Esophagus muscularis mucosa (tissue), 4 donors: ENCODE results near the gene LMF1. TPM values are rescaled to one million over a fixed set of nuclear protein-coding genes. Genes with fewer than 3 reads are reported as not detected.

Experiments
- DNase-seq: peaks from one replicate; pipeline ENCODE4 v3.0.0-alpha.2; 2017; ENCODE audit errors: extremely low spot score
- H3K27ac ChIP-seq, 4 donors: fragments of 200-600 bp; sonication (generic); replicated peaks in 1 of 4; 1 replicate in 3 of 4; 2 replicates in 1 of 4; pipeline ENCODE4 v1.5.1; 2016 to 2019; ENCODE audit warnings: mild to moderate bottlenecking in 1 of 4
- H3K27me3 ChIP-seq, 4 donors: fragments of 200-600 bp; sonication (generic); one replicate each; pipeline versions ENCODE4 v1.5.1 to v1.6.0; 2016 to 2019
- H3K36me3 ChIP-seq, 4 donors: fragments of 200-600 bp; sonication (generic); one replicate each; pipeline ENCODE4 v1.5.1; 2016 to 2019
- H3K4me1 ChIP-seq, 4 donors: fragments of 200-600 bp; sonication (generic); one replicate each; pipeline ENCODE4 v1.5.1; 2016 to 2019
- H3K4me3 ChIP-seq, 4 donors: fragments of 200-600 bp; sonication (generic); 1 replicate in 2 of 4; 2 replicates in 2 of 4; pipeline ENCODE4 v1.5.1; 2016 to 2019; ENCODE audit warnings: mild to moderate bottlenecking in 4 of 4, moderate library complexity in 1 of 4
- H3K9me3 ChIP-seq, 4 donors: fragments of 200-600 bp; sonication (generic); 1 replicate in 3 of 4; 2 replicates in 1 of 4; pipeline ENCODE4 v1.5.1; 2016 to 2019
- EP300 ChIP-seq: sonication (generic); formaldehyde crosslinking; IDR thresholded peaks from one replicate; pipeline ENCODE4 v1.6.1; 2017; ENCODE audit warnings: antibody characterized with exemption
- POLR2A ChIP-seq: fragments of 450-650 bp; IDR thresholded peaks from one replicate; pipeline ENCODE4 v1.6.1; 2017; ENCODE audit warnings: antibody characterized with exemption, moderate library complexity, mild to moderate bottlenecking, low read depth
- POLR2AphosphoS5 ChIP-seq, 2 donors: sonication (generic); formaldehyde crosslinking; IDR thresholded peaks; one replicate each; pipeline ENCODE4 v1.6.1; 2017; ENCODE audit warnings: antibody characterized with exemption in 2 of 2
- WGBS: methylation state at CpG from one replicate; pipeline ENCODE4 v1.1.5; 2018; 5-methylcytosine and 5-hydroxymethylcytosine counted together
- intact Hi-C: fragments of 100-400 bp; cut with DNase I; formaldehyde crosslinking; loops from one replicate; pipeline ENCODE4 v1.15.1; 2023
- total RNA-seq, 4 donors: library from RNA; depleted of rRNA; stranded (reverse); fragments of >200 nt; gene quantifications; one replicate each; pipeline versions ENCODE4 v1.1.0 to v1.2.1, GENCODE V29; 2016
- TF ChIP-seq, protein P1 (sequence below), 3 experiments: fragments of 200-600 bp in 2 of 3; fragments of 450-650 bp in 1 of 3; sonication (generic) in 2 of 3; IDR thresholded peaks; one replicate each; pipeline ENCODE4 v1.5.1; 2017 to 2019; ENCODE audit warnings: antibody characterized with exemption in 3 of 3, mild to moderate bottlenecking in 2 of 3, moderate library complexity in 1 of 3

The LMF1 gene
- total RNA-seq, 4 donors from 2014 or later: 14.5 to 32.0 (median 23.8) TPM

DNA sequence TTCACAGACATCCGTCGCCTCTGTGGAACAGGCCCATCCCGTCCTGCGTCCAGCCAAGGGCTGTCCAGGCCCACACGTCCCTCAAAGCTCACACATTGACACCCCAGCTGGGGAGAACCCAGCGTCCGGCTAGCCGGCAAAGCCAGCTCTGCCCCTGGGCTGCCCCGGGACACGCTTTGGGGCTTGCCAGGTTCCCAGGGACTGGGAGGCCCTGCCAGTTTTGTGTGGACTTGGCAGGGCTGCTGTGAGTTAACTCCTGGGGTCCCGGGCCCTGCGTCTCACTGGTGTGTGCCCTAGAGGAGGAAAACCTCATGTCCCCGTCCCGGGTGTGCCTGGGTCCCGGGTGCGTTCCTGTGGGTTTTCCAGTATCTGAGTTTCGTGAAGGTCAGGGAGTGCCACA lies 17.1 kb upstream of the LMF1 start:
- H3K27me3 ChIP-seq: peaks cover 0 to 100% (median 6%) of the 10 kb centered on the region in 4 donors
- peak overlapping the region in 1 of 4 donors; percentile 30 for H3K27ac ChIP-seq
- H3K36me3 ChIP-seq: no peaks in the 10 kb centered on the region
- no peak for DNase-seq
- WGBS: 75% methylated on average over 4 of the region's 17 CpGs
- H3K9me3 ChIP-seq: no peaks in the 10 kb centered on the region
- no peak overlapping the region for H3K4me3 ChIP-seq
- TF ChIP-seq POLR2AphosphoS5 (IDR thresholded peaks at IDR 0.05) (no peak), EP300 (no peak)
- TF ChIP-seq, protein P1, sequence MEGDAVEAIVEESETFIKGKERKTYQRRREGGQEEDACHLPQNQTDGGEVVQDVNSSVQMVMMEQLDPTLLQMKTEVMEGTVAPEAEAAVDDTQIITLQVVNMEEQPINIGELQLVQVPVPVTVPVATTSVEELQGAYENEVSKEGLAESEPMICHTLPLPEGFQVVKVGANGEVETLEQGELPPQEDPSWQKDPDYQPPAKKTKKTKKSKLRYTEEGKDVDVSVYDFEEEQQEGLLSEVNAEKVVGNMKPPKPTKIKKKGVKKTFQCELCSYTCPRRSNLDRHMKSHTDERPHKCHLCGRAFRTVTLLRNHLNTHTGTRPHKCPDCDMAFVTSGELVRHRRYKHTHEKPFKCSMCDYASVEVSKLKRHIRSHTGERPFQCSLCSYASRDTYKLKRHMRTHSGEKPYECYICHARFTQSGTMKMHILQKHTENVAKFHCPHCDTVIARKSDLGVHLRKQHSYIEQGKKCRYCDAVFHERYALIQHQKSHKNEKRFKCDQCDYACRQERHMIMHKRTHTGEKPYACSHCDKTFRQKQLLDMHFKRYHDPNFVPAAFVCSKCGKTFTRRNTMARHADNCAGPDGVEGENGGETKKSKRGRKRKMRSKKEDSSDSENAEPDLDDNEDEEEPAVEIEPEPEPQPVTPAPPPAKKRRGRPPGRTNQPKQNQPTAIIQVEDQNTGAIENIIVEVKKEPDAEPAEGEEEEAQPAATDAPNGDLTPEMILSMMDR (IDR thresholded peaks at IDR 0.05): no peak
- H3K4me1 ChIP-seq: peaks cover 0 to 5% (median 0%) of the 10 kb centered on the region in 4 donors
- intact Hi-C loops: no loop called here

DNA sequence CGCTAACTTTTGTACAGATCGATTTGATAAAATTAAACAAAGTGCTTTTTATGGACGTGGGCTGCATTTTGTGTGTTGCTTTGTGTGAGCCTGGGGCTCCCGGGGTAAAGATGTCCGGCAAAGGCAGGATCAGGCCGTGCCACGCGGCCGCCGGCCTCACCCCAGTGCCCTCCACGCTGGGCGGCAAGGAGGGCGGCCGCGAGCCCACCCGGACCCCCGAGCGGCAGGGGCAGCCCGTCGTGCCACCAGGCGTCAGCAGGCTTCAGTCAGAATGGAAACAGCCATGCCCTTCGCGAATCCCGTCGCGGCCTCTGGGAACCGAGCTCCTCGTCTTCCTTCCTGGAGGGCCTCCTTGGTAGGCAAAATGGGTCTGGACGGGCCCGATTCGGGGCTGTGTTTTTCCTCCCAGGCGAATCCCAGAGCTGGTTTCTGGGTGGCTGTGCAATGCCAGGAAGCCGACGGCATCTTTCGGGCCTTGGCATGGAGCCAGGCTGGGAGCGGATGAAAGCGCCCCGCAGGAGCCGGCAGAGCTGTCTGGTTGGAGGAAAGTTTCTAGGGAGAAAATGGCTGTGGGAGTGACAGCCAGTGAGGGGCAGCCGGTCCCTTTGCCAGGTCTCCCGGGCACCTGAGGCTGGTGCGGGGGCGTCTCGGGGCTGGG lies 16.3 kb upstream of the LMF1 start:
- Histone ChIP-seq H3K4me1 (peaks cover 3 to 10% (median 6%) of the 10 kb centered on the region in 4 donors), H3K27ac (no peak overlapping the region), H3K36me3 (no peaks in the 10 kb centered on the region), H3K27me3 (peaks cover 0 to 100% (median 15%) of the 10 kb centered on the region in 4 donors), H3K4me3 (no peak overlapping the region), H3K9me3 (no peaks in the 10 kb centered on the region)
- TF ChIP-seq, protein P1 (IDR thresholded peaks at IDR 0.05): no peak
- TF ChIP-seq EP300 (no peak), POLR2AphosphoS5 (IDR thresholded peaks at IDR 0.05) (no peak), POLR2A (no peak)
- no peak for DNase-seq
- WGBS: 80% methylated on average over 14 of the region's 44 CpGs
- intact Hi-C loops: no loop called here

DNA sequence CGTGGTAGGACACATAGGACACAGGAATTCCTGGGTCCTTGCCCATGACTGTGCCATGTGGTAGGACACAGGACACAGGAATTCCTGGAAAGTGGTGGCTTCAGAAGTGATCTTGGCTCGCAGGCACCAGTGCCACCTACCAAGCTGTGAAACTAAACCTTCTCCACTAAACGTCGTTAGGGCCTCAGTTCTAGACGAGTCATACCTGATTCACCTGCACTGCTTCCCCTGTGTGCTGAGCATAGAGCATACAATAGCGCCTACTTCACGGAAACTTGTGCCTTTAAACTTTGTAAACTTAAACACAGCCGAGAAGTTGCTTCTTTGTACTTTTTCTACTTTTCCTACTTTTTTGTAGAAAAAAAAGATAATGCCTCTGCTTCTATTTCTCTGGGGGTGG lies 15.6 kb upstream of the LMF1 start:
- H3K27ac ChIP-seq: no peak overlapping the region

DNA sequence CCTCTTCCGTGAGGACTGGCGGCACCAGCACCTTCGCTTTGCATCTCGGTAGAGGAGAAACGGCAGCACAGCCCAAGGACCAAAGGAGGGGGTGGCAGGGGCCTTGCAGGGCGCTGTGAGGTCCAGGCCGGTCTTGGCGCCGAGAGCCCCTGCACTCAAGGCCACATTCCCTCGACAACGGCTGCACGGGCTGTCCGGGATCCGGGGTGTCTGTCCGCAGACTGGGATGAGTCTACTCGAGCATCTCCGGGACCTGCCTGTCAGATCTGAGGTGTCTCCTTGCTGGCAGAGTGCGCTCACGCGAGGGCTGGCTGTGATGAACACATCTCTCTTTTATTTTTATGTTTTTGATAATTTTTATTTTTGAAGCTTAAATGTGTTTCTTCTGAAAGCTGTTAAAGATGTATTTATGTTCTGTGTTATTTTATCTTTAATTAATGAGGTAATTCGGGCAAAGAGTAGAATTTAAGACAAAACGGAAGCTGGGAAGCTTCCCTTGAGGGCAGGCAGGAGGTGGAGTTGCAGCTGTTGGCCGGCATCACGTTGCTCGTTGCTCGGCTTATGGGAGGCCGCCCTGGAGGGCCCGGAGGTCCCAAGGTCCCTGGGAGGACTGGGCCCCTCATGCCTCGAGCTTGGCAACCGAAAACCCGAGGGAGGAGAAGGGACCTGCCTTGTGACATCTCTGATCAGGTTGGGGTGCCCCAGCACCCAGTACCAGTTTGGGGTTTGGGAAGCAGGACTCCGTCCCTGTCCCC lies 15.0 kb upstream of the LMF1 start:
- peaks cover 0 to 100% (median 16%) of the 10 kb centered on the region in 4 donors for H3K27me3 ChIP-seq
- intact Hi-C loops: no loop called here
- WGBS: 89% methylated on average over 21 of the region's 32 CpGs
- H3K4me1 ChIP-seq: peaks cover 4 to 20% (median 16%) of the 10 kb centered on the region in 4 donors
- no peak overlapping the region for H3K27ac ChIP-seq
- no peaks in the 10 kb centered on the region for H3K9me3 ChIP-seq
- H3K4me3 ChIP-seq: no peak overlapping the region
- no peaks in the 10 kb centered on the region for H3K36me3 ChIP-seq
- TF ChIP-seq POLR2AphosphoS5 (IDR thresholded peaks at IDR 0.05) (no peak), EP300 (no peak), POLR2A (no peak)
- TF ChIP-seq, protein P1 (IDR thresholded peaks at IDR 0.05): no peak
- DNase-seq: no peak

More for the DNA sequence above, 15.6 kb upstream of the LMF1 start:
- Histone ChIP-seq H3K27me3 (peaks cover 0 to 100% (median 16%) of the 10 kb centered on the region in 4 donors), H3K4me1 (peaks cover 4 to 14% (median 10%) of the 10 kb centered on the region in 4 donors), H3K36me3 (no peaks in the 10 kb centered on the region), H3K9me3 (no peaks in the 10 kb centered on the region), H3K4me3 (no peak overlapping the region)
- intact Hi-C loops: no loop called here
- WGBS: 82% methylated on average over 8 of the region's 8 CpGs
- DNase-seq: no peak
- TF ChIP-seq EP300: no peak
- no peak for TF ChIP-seq POLR2AphosphoS5 (IDR thresholded peaks at IDR 0.05)
- TF ChIP-seq, protein P1 (IDR thresholded peaks at IDR 0.05): no peak
- TF ChIP-seq POLR2A: no peak
